Sigmoid colon (tissue), 7 donors: ENCODE measurements around the gene SERPINA12. TPM values are rescaled to one million over a fixed set of nuclear protein-coding genes. Genes with fewer than 3 reads are reported as not detected.

Source experiments
- DNase-seq: peaks from one replicate; pipeline ENCODE4 v3.0.0-alpha.2; 2019
- H3K27ac ChIP-seq, 4 donors: fragments of 200-600 bp; sonication (generic); one replicate each; pipeline ENCODE4 v1.5.1; 2016 to 2019; ENCODE audit warnings: mild to moderate bottlenecking in 1 of 4
- H3K27me3 ChIP-seq, 3 donors: fragments of 200-600 bp; sonication (generic); one replicate each; pipeline ENCODE4 v1.5.1; 2019; ENCODE audit warnings: mild to moderate bottlenecking in 1 of 3
- H3K36me3 ChIP-seq, 4 donors: fragments of 200-600 bp; sonication (generic); one replicate each; pipeline ENCODE4 v1.5.1; 2016 to 2019
- H3K4me1 ChIP-seq, 4 donors: fragments of 200-600 bp; sonication (generic); one replicate each; pipeline ENCODE4 v1.5.1; 2017 to 2019
- H3K4me3 ChIP-seq, 4 donors: fragments of 200-600 bp; sonication (generic); one replicate each; pipeline ENCODE4 v1.5.1; 2017 to 2019; ENCODE audit warnings: mild to moderate bottlenecking in 2 of 4, moderate library complexity in 1 of 4
- H3K9me3 ChIP-seq, 4 donors: fragments of 200-600 bp in 3 of 4; sonication (generic) in 3 of 4; one replicate each; pipeline versions ENCODE4 v1.5.1 to v1.6.1; 2013 to 2019
- EP300 ChIP-seq, 4 donors: sonication (generic); formaldehyde crosslinking; IDR thresholded peaks; one replicate each; pipeline ENCODE4 v1.6.1; 2017; ENCODE audit warnings: antibody characterized with exemption in 4 of 4
- POLR2A ChIP-seq, 2 donors: fragments of 450-650 bp; IDR thresholded peaks; one replicate each; pipeline ENCODE4 v1.6.1; 2016; ENCODE audit warnings: antibody characterized with exemption in 2 of 2, mild to moderate bottlenecking in 2 of 2, moderate library complexity in 2 of 2
- POLR2AphosphoS5 ChIP-seq, 4 donors: sonication (generic); formaldehyde crosslinking; IDR thresholded peaks; one replicate each; pipeline ENCODE4 v1.6.1; 2017; ENCODE audit warnings: antibody characterized with exemption in 4 of 4
- WGBS, 2 donors: extraction: QIAGEN DNeasy Blood & Tissue Kit; methylation state at CpG; one replicate each; pipeline ENCODE4 v1.1.7; 2013; 5-methylcytosine and 5-hydroxymethylcytosine counted together
- intact Hi-C: fragments of 100-400 bp; cut with DNase I; formaldehyde crosslinking; loops from one replicate; pipeline ENCODE4 v1.15.1; 2023
- polyA plus RNA-seq, 3 donors: library from polyadenylated mRNA; stranded (reverse); fragments of 200-250 nt; gene quantifications; one replicate each; pipeline ENCODE4 v1.2.3, GENCODE V29; 2013
- total RNA-seq, 4 donors: library from RNA; depleted of rRNA; stranded (reverse); fragments of >200 nt; gene quantifications; one replicate each; pipeline ENCODE4 v1.1.0, GENCODE V29; 2016
- TF ChIP-seq, protein P1 (sequence below), 4 experiments: fragments of 450-650 bp in 3 of 4; fragments of 200-600 bp in 1 of 4; IDR thresholded peaks; one replicate each; pipeline ENCODE4 v1.5.1; 2016 to 2019; ENCODE audit warnings: antibody characterized with exemption in 4 of 4, mild to moderate bottlenecking in 3 of 4, moderate library complexity in 2 of 4
- donor health status: healthy with polysubstance abuse.
- donor health status: Bipolar disorder and iron deficiency.
- donor health status: healthy.

Gene SERPINA12
- total and polyA plus RNA-seq, 7 donors, result not detected

DNA sequence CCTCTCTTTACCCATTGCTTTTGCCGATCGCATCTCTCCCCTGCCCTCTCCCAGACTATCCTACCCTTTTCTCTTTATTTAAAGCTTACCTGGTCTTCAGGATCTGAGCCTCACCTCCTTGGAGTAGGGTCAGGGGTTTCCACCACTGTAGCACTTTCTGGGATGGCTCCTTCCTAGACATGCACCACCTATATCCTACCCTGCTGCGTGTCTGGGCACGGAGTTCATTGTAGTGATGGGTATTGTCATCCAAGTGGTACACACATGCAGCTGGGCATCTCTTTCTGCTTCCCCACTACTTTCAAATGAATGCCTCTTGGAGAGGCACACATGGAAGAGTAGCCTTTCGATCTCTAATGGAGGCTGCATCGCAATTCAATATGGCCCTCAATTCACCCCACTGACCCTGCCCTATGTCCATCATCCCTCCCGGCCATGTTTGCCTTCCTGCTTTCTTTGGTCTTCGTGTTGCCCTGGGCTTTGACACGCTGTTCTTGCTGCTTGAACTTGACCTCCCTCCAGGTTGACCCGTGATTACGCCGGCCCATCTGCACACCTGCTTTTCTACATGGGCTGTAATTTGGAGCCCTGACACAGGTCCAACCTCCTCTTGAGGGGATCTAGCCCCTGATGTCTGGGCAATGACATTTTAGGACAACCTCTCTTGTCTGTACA is 67.6 kb downstream of the SERPINA12 start:
- WGBS, 2 donors, result 92 to 93% methylated on average over 12 of the region's 12 CpGs
- no peak overlapping the region for H3K27ac ChIP-seq
- H3K4me1 ChIP-seq, result no peaks in the 10 kb centered on the region
- intact Hi-C loops, result no loop called here
- DNase-seq, result no peak
- H3K36me3 ChIP-seq, result no peaks in the 10 kb centered on the region
- H3K27me3 ChIP-seq, result no peaks in the 10 kb centered on the region
- H3K9me3 ChIP-seq, result no peaks in the 10 kb centered on the region
- TF ChIP-seq POLR2A (IDR thresholded peaks at IDR 0.05) (no peak), POLR2AphosphoS5 (IDR thresholded peaks at IDR 0.05) (no peak), EP300 (IDR thresholded peaks at IDR 0.05) (no peak)
- TF ChIP-seq, protein P1, sequence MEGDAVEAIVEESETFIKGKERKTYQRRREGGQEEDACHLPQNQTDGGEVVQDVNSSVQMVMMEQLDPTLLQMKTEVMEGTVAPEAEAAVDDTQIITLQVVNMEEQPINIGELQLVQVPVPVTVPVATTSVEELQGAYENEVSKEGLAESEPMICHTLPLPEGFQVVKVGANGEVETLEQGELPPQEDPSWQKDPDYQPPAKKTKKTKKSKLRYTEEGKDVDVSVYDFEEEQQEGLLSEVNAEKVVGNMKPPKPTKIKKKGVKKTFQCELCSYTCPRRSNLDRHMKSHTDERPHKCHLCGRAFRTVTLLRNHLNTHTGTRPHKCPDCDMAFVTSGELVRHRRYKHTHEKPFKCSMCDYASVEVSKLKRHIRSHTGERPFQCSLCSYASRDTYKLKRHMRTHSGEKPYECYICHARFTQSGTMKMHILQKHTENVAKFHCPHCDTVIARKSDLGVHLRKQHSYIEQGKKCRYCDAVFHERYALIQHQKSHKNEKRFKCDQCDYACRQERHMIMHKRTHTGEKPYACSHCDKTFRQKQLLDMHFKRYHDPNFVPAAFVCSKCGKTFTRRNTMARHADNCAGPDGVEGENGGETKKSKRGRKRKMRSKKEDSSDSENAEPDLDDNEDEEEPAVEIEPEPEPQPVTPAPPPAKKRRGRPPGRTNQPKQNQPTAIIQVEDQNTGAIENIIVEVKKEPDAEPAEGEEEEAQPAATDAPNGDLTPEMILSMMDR (IDR thresholded peaks at IDR 0.05), result no peak
- H3K4me3 ChIP-seq, result no peak overlapping the region

DNA sequence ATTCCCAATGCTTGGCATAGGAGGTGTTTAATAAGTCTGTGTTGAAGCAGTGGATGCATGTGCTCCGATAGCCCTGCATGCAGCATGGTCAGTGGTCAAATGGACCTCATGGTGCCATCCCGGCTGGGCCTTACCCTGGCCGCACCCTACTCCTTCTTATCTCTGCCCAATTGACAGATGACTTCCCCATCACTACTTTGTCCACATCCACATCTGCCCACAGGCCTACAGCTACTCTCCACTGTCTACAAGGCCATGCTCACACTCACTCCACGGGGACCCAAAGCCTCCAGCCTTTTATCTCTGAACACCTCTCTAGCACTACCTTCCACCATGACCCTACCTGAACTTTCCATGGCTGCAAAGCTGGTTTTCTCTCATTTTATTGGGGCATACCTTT is 68.1 kb downstream of the SERPINA12 start:
- WGBS, 2 donors, result 89 to 93% methylated on average over 4 of the region's 4 CpGs
- H3K27ac ChIP-seq, result no peak overlapping the region
- DNase-seq, result no peak
- no peak overlapping the region for H3K4me3 ChIP-seq
- H3K9me3 ChIP-seq, result no peaks in the 10 kb centered on the region
- intact Hi-C loops, result no loop called here
- TF ChIP-seq, protein P1 (IDR thresholded peaks at IDR 0.05), result no peak
- H3K27me3 ChIP-seq, result no peaks in the 10 kb centered on the region
- no peaks in the 10 kb centered on the region for H3K36me3 ChIP-seq
- H3K4me1 ChIP-seq, result no peaks in the 10 kb centered on the region

DNA sequence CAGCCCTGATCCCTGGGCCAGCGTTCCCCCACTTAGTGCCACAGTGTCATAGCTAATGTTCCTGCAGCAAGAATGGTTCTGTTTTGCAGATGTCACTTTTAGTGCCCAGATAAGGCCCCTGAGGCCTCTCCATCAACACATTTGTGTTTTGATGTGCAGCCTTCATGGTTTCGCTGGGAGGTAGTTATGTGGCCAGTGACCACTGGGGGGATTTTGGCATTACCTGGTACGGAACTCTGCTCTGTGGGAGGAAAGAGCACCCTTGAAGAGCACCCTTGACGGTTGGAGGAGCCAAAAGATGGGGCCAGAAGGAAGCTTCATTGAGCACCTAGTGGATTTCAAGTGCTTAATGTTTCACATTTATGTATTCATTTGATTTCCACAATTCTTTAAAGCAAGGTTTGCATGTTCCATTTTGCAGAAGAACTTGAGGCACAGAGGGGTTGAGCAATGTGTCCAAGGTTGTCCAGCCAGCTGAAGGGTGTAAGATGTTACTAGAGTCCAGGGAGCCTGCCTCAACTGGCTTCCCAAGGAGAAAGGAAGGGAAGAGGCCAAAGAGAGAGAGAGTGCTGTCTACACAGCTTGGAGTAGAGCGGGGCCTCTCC is 69.7 kb downstream of the SERPINA12 start:
- intact Hi-C loops, result no loop called here
- H3K27ac ChIP-seq, result no peak overlapping the region
- H3K9me3 ChIP-seq, result no peaks in the 10 kb centered on the region
- 77 to 83% methylated on average over 5 of the region's 5 CpGs for WGBS, 2 donors
- H3K27me3 ChIP-seq, result no peaks in the 10 kb centered on the region
- DNase-seq, result no peak
- no peak overlapping the region for H3K4me3 ChIP-seq
- TF ChIP-seq, protein P1 (IDR thresholded peaks at IDR 0.05), result no peak
- TF ChIP-seq EP300 (IDR thresholded peaks at IDR 0.05), result no peak
- TF ChIP-seq POLR2A (IDR thresholded peaks at IDR 0.05), result no peak
- TF ChIP-seq POLR2AphosphoS5 (IDR thresholded peaks at IDR 0.05), result no peak
- no peaks in the 10 kb centered on the region for H3K36me3 ChIP-seq
- H3K4me1 ChIP-seq, result no peaks in the 10 kb centered on the region

Other genes with a start within 250 kb of the SERPINA12 start
- not detected for gene SERPINA10, start 216.2 kb downstream of the SERPINA12 start, total RNA-seq
- gene SERPINA10, start 216.2 kb downstream of the SERPINA12 start, polyA plus RNA-seq, result under 1 TPM in 1 of 3 donors, not detected in 2; 0.06 TPM
- not detected for gene SERPINA6, start 186.1 kb downstream of the SERPINA12 start, total RNA-seq
- 1 to 10 TPM in 1 of 3 donors, not detected in 2; 2.0 TPM for gene SERPINA6, start 186.1 kb downstream of the SERPINA12 start, polyA plus RNA-seq
- not detected for gene SERPINA2, start 142.8 kb downstream of the SERPINA12 start, total RNA-seq
- gene SERPINA2, start 142.8 kb downstream of the SERPINA12 start, polyA plus RNA-seq, result not detected
- 10 to 100 TPM in 1 of 4 donors, 1 to 10 TPM in 3; 1.9 to 26.6 (median 5.8) TPM for gene SERPINA1, start 120.9 kb downstream of the SERPINA12 start, total RNA-seq
- gene SERPINA1, start 120.9 kb downstream of the SERPINA12 start, polyA plus RNA-seq, result 100 to 1,000 TPM; 103 to 134 (median 103) TPM
- gene SERPINA11, start 56.7 kb downstream of the SERPINA12 start, total RNA-seq, result not detected
- under 1 TPM in 1 of 3 donors, not detected in 2; 0.06 TPM for gene SERPINA11, start 56.7 kb downstream of the SERPINA12 start, polyA plus RNA-seq
- gene SERPINA9, start 33.3 kb downstream of the SERPINA12 start, total RNA-seq, result not detected
- gene SERPINA9, start 33.3 kb downstream of the SERPINA12 start, polyA plus RNA-seq, result under 1 TPM in 1 of 3 donors, not detected in 2; 0.80 TPM
- not detected for gene SERPINA4, start 52.0 kb upstream of the SERPINA12 start, total RNA-seq
- gene SERPINA4, start 52.0 kb upstream of the SERPINA12 start, polyA plus RNA-seq, result not detected
- gene SERPINA5, start 72.0 kb upstream of the SERPINA12 start, total RNA-seq, result 1 to 10 TPM; 1.4 to 9.3 (median 3.3) TPM
- 1 to 10 TPM in 1 of 3 donors, under 1 TPM in 1, not detected in 1; 0.69 to 4.5 TPM for gene SERPINA5, start 72.0 kb upstream of the SERPINA12 start, polyA plus RNA-seq
- gene SERPINA3, start 102.9 kb upstream of the SERPINA12 start, total RNA-seq, result 100 to 1,000 TPM in 1 of 4 donors, 10 to 100 TPM in 3; 80.9 to 233 (median 97.9) TPM
- gene SERPINA3, start 102.9 kb upstream of the SERPINA12 start, polyA plus RNA-seq, result 10 to 100 TPM in 2 of 3 donors, 1 to 10 TPM in 1; 2.3 to 94.5 (median 59.5) TPM